Transverse colon (tissue), 3 donors: ENCODE measurements around the gene JAG1.

Experiments
- CTCF ChIP-seq, 5 experiments: fragments of 200-600 bp in 3 of 5; fragments of 450-650 bp in 2 of 5; sonication (generic) in 3 of 5; IDR thresholded peaks; 1 replicate in 2 of 5; 2 replicates in 3 of 5; pipeline ENCODE4 v1.5.1; 2016 to 2017; ENCODE audit warnings: antibody characterized with exemption in 5 of 5, inconsistent platforms in 3 of 5, mild to moderate bottlenecking in 2 of 5, moderate library complexity in 1 of 5
- POLR2A ChIP-seq: fragments of 450-650 bp; IDR thresholded peaks from one replicate; pipeline ENCODE4 v1.6.1; 2016; ENCODE audit warnings: antibody characterized with exemption, mild to moderate bottlenecking, moderate library complexity

GRCh38 chr20:10642856-10643559 lies 30.8 kb downstream of the JAG1 start:
- no peak for TF ChIP-seq POLR2A
- no peak for TF ChIP-seq CTCF (IDR thresholded peaks at IDR 0.05)
